Cerebellar cortex (tissue), 1 donor: ENCODE results near the gene SCTR.

Experiments used
- DNase-seq: peaks from one replicate; pipeline ENCODE4 v3.0.0-alpha.2; 2015; ENCODE audit warnings: low spot score

The SCTR gene

GRCh38 chr2:119442850-119443249, 81.4 kb downstream of the SCTR start:
- no peak for DNase-seq

- no peak for DNase-seq
Observed at GRCh38 chr2:119442226-119442619, 82.1 kb downstream of the SCTR start.

GRCh38 chr2:119441376-119442225, 82.7 kb downstream of the SCTR start:
- DNase-seq, result no peak

DNA sequence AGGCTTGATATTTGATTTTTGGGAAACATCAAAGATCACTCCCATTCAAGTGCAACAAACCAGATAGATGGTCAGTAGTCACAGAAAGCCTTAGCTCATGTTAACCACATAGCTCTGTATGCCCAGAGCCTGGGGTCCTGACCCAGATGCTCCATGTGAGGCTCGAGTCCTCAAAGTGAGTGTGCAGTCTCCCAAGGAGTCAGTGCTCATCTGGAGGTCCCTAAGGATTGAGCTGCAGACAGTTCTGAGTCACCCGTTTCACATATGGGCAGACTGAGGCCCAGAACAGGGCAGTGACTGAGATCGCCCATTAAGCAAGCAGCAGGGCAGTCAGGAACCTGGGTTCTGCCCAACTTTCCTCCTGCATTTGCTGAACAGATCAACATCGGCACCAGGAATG, 83.4 kb downstream of the SCTR start:
- no peak for DNase-seq

DNA sequence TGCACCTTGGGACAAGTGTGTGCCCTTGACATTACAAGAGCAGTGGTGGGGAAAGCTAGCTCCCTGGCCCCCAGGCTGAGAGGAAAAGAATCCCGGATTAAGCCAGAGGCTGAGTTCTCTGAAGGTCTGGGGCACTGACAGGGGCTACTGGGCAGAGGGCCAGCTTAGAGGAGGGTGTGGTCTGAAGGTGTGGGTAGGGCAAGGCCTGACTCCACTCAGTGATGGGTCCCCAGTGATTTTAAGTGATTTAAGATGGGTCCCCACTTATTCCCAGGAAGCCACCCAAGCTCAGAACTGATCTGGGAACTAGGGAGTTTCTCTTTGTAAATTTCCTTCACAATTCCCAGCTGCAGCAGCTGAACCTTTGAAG, 83.8 kb downstream of the SCTR start:
- DNase-seq, result no peak

DNA sequence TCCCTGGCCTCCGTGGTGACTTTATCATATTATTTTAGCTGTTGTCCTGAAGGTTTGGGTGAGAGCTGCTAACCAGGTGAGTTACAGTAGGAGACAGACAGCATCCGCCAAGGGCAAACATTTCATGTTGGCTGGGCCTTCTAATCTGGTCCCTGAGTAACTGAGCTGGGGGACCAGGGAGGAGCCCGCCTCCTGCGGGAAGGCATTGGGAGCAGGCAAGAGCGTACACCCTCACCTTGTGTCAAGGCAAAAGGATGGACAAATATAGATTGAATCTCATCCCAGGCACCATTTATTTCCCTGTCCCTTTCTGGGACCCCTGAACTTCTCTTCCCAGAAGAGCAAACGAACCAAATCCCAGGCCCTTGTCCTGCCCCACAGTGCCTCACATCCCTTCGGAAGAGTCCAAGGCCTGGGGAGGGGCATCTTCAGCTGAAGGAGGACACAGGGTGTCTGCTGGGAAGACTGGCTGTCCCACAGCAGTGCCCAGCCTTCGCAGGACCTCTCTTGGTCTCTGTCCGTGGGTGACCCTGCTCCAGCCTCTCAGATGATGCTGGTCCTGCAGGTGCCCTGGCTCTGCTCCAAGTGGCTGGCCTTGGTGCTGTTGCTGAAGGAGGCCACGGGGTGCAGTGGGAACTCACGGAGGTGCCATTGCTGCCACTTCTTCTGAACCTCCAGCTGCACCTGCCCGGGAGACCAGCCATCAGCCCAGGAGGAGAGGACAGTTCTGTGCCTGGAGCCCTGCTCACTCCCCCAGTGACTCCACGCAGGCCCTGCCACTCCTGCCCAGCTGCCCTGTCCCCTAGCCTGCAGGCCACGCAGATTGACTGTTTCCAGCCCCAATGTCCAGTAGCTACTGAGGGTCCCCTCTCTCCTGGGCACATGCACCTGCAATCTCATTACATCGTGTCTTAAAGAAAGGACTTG, 84.4 kb downstream of the SCTR start:
- DNase-seq, result no peak

DNA sequence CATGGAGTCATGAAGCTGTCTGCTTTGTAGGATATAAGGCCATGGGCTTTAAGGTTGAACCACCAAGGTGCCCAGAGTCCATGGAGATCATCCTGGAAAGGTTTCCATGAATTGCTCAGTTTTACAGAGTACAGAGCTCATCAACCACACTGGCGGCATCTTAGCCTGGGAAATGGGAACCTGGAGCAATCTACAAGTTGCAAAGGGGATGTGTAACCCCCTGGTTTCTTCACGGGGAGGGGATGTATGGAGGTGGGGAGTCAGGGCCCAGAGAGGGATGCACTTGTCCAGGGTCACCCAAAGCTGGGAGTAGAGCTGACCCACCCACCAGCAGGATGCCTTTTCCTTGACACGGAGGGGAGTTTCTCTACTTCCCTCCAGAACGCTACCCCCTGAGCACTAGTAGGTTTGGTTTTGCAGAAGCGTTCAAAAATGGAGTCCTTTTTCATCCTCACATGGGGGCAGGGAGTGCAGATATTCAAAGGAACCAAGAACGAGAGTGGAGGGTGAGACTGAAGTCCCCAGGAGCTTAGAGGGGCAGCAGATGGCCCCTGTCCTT, 85.5 kb downstream of the SCTR start:
- no peak for DNase-seq

DNA sequence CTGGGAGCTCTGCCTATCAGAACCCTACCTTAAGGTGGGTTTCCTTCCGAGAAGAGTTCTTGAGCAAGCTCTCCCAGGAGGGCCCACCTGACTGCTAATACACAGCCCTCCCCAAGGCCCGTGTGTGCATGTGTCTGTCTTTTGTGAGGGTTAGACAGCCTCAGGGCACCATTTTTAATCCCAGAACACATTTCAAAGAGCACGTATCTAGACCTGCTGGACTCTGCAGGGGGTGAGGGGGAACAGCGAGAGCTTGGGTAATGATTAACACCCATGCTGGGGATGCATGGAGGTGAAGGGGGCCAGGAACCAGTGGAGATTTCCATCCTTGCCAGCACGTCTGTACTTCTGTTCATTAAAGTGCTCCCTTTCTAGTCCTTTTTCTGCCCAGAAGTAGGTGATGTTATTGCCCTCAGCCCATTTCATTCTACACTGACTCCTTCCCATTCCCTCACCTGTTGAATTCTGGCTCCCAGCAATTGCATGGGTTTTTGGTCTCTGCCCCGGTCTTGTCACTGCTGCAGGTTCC, 86.1 kb downstream of the SCTR start:
- DNase-seq, result no peak

GRCh38 chr2:119436993-119437772, 87.1 kb downstream of the SCTR start:
- DNase-seq, result no peak

- DNase-seq, result no peak
Observed at GRCh38 chr2:119435953-119436297, 88.4 kb downstream of the SCTR start.

- DNase-seq, result no peak
Observed at GRCh38 chr2:119435081-119435952, 89.0 kb downstream of the SCTR start.

DNA sequence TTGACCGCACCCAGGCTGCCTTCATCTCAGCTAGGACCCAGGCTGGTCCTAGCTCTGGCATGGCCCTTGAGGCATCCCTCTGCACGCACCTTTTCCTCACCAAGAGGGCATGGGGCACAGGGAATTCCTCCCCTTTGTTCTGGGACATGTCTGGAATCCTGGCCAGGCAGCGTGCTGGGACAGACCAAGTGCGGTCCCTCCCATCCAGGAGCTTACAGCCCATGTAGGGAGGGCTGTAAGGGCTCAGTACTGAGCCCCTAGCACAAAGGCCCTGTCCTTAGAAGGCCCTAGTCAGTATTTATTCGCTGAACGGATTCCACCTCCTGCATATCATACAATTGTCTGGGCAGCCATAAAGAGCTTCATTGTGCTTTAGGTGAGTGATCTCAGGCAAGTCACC, 89.6 kb downstream of the SCTR start:
- no peak for DNase-seq

GRCh38 chr2:119433636-119434327, 90.5 kb downstream of the SCTR start:
- DNase-seq, result no peak

DNA sequence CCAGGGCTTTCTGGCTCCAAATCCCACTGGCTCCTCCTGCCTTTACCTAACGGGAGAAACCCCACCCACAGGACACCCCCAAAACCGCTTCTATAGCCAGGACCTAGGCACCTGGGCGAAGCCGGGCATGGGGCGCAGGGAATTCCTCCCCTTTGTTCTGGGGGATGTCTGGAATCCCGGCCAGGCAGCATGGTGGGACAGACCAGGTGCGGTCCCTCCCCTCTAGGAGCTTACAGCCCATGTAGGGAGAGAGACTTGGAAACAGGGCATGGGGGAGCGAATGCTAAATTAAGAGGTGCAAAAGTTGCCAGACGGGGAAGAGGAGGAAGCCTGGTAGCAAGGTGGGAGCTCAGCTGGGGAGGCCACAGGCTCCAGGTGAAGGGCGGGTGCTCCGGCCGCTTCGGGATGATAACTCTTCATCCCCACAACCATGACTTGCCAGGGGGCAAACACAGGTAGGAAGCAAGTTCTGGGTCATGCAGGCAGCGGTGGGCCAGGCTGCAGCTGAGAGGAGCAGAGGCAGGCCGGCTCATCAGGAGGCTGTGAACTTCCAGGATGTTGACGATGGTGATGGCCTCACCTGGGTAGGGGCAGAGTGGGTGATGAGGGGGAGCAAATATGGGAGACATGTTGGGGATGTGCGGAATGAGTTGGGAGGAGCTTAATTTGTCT, 91.3 kb downstream of the SCTR start:
- DNase-seq, result no peak

- DNase-seq, result no peak
Observed at GRCh38 chr2:119431976-119432850, 92.1 kb downstream of the SCTR start.

GRCh38 chr2:119431155-119431975, 92.9 kb downstream of the SCTR start, which contains the start of gene TMEM37:
Gene TMEM37 (plus strand): TSS chr2:119431854. CDS start chr2:119431904, 50 bp downstream.
- no peak for DNase-seq

GRCh38 chr2:119430023-119430498, 94.2 kb downstream of the SCTR start:
- DNase-seq, result no peak
